ENCODE results near the gene CACNA1C.

DNA sequence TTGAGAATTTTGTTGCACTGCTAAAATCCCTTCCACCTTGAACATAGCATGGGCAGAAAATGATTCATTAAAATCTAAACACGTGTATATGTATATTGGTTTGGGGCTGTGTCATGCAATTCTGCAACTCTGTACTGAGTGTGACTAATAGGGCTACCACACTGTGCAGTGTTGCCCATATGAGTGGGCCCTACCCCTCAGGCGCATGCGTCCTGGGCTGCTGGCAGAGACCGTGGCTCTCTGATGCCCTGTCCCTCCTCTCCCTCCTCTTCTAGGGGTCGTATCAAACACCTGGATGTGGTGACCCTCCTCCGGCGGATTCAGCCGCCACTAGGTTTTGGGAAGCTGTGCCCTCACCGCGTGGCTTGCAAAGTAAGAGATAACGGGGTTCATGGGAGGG, 613.6 kb downstream of the CACNA1C start:
- TF ChIP-seq POLR2AphosphoS5 (IDR thresholded peaks at IDR 0.05; ENCODE audit: low read depth, low read length) (no peak), POLR2A (IDR thresholded peaks at IDR 0.05; ENCODE audit: low read depth, low read length) (no peak)

Measured in GM12891 (cell line).